ENCODE results near the gene SAP30BP. TPM values are rescaled to one million over a fixed set of nuclear protein-coding genes. Genes with fewer than 3 reads are reported as not detected.
A peak's percentile ranks its signal among the peaks of the same experiment; 100 is the strongest.

Gene SAP30BP
- total and polyA plus RNA-seq, 2 of the 13 experiments (the other 11 are each of a cell fraction or from before 2014, with no cell fraction given), result 67.7 to 99.4 TPM

DNA sequence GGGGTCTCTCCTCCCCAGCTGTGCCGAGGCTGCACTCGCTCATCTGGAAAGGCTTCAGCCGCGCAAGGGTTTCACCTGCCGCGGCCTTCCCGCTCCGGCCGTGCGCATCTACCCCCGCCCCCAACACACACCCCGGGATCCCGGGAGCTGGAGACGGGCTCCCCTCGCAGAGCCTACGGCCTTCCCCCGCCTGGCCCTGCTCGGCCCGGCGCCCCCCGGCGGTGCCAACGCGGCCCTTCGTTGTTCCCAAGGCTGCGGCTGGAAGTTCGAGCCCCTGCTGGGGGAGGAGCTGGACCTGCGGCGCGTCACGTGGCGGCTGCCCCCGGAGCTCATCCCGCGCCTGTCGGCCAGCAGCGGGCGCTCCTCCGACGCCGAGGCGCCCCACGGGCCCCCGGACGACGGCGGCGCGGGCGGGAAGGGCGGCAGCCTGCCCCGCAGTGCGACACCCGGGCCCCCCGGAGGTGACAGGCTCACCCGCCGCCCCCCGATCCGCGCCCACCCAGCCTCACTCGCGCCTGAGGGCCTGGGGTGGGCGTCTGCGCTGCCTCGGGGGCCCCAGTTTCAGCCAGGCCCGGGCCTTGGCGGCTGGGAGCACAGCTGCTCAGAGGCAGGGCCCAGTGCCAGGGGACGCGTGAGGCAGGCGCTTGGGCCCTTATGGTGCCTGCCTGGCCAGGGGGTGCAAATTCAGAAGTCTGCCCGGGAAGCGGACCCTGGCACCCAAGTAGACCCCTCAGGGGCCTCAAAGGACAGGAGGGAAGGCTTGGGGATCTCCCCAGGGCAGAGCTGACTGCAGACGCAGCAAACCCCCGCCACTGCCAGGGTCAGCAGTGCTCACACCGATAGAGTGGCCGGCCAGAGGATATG is 86.6 kb downstream of the SAP30BP start:
- DNase-seq (ENCODE audit: low spot score) (peak; percentile 67), ATAC-seq (peak; percentile 55), FAIRE-seq (no peak)
- Histone ChIP-seq H3K36me3 (replicated peaks in 1 of 2; ENCODE audit: control insufficient read depth in 1 of 2, insufficient read depth in 2 of 2, low read length in 2 of 2) (no peaks in the 10 kb centered on the region), H3K27me3 (ENCODE audit: control insufficient read depth in 1 of 2, insufficient read depth in 2 of 2, low read length in 2 of 2) (no peaks in the 10 kb centered on the region), H3K4me3 (replicated peaks in 1 of 3; ENCODE audit: insufficient read depth in 1 of 3, low read depth in 2 of 3, low read length in 3 of 3) (peak overlapping the region; percentile 29 to 69 (median 39); a peak in 5 of 6 replicates), H3K4me1 (ENCODE audit: insufficient read depth, low read length) (peaks cover 67% of the 10 kb centered on the region), H3K4me2 (ENCODE audit: low read depth, low read length) (peak overlapping the region; percentile 89), H3K9me3 (ENCODE audit: low read length) (no peaks in the 10 kb centered on the region), H3K9ac (ENCODE audit: insufficient read depth, low read depth, low read length) (peak overlapping the region; percentile 75), H2AFZ (ENCODE audit: low read length) (no peak overlapping the region), H4K20me1 (ENCODE audit: insufficient read depth, low read length) (no peaks in the 10 kb centered on the region), H3K27ac (ENCODE audit: extremely low read length, insufficient read depth, low read length) (peak overlapping the region; percentile 72), H3K79me2 (ENCODE audit: insufficient read depth, low read length) (no peaks in the 10 kb centered on the region)
- CTCF ChIA-PET (ENCODE audit: low intra/inter-chr PET ratio, low total read pairs), result interaction anchor here (1.3 to 2.8 kb wide), 5 partner anchors 11 to 153 kb away, joined by 3 to 12 read pairs (median 4); partner anchors contain the start of gene GALK1
- in situ Hi-C loops (cut with HindIII; ENCODE audit: extremely low pct_ligation_motif_present, low pct_unique_long_range_greater_than_20kb), result loop anchor here (5.0 to 10.0 kb wide), 2 partner anchors 76 to 139 kb away; no protein-coding TSS in a partner anchor
- 64% methylated on average over 7 of the region's 76 CpGs for WGBS (ENCODE audit: low lambda C conversion rate)
- BruUV-seq (replicated peaks), result TSS peak; percentile 85
- POLR2A ChIA-PET, result interaction anchor here (0.5 to 5.8 kb wide), 26 partner anchors 10 to 622 kb away, joined by 3 to 116 read pairs (median 8); partner anchors contain the start of genes GALK1, NT5C, RECQL5 and SAP30BP
- intact Hi-C loops (cut with micrococcal nuclease; ENCODE audit: unreplicated experiment), result loop anchor here (5.0 kb wide), 1 partner anchor 141 kb away; no protein-coding TSS in a partner anchor
- peak; percentile 98 for TF ChIP-seq IRX3 (CRISPR knock-in tag; IDR thresholded peaks at IDR 0.05; ENCODE audit: borderline replicate concordance, low read depth)
- TF ChIP-seq ZNF891 (CRISPR knock-in tag; IDR thresholded peaks at IDR 0.05), result peak; percentile 3
- TF ChIP-seq, protein P1, sequence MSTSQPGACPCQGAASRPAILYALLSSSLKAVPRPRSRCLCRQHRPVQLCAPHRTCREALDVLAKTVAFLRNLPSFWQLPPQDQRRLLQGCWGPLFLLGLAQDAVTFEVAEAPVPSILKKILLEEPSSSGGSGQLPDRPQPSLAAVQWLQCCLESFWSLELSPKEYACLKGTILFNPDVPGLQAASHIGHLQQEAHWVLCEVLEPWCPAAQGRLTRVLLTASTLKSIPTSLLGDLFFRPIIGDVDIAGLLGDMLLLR (CRISPR knock-in tag; IDR thresholded peaks at IDR 0.05), result peak; percentile 68; the same call in 1 of the 2 replicates
- no peak for TF ChIP-seq ATM (IDR thresholded peaks at IDR 0.05; ENCODE audit: borderline replicate concordance)
- TF ChIP-seq, protein P2, sequence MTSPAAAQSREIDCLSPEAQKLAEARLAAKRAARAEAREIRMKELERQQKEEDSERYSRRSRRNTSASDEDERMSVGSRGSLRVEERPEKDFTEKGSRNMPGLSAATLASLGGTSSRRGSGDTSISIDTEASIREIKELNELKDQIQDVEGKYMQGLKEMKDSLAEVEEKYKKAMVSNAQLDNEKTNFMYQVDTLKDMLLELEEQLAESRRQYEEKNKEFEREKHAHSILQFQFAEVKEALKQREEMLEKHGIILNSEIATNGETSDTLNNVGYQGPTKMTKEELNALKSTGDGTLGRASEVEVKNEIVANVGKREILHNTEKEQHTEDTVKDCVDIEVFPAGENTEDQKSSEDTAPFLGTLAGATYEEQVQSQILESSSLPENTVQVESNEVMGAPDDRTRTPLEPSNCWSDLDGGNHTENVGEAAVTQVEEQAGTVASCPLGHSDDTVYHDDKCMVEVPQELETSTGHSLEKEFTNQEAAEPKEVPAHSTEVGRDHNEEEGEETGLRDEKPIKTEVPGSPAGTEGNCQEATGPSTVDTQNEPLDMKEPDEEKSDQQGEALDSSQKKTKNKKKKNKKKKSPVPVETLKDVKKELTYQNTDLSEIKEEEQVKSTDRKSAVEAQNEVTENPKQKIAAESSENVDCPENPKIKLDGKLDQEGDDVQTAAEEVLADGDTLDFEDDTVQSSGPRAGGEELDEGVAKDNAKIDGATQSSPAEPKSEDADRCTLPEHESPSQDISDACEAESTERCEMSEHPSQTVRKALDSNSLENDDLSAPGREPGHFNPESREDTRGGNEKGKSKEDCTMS (CRISPR knock-in tag; conservative IDR thresholded peaks at IDR 0.05), result no peak
- peak; percentile 72 for TF ChIP-seq HNRNPK (IDR thresholded peaks at IDR 0.05; ENCODE audit: low read depth, low read length, poor library complexity, severe bottlenecking)
- no peak for TF ChIP-seq ZNF746 (CRISPR knock-in tag; IDR thresholded peaks at IDR 0.05)
- peak; percentile 96 for TF ChIP-seq CENPT (CRISPR knock-in tag; IDR thresholded peaks at IDR 0.05; ENCODE audit: low read depth)
- peak; percentile 89 for TF ChIP-seq DNMT1 (CRISPR knock-in tag; IDR thresholded peaks at IDR 0.05)
- peak; percentile 81; the same call in 1 of the 2 replicates for TF ChIP-seq ZNF713 (CRISPR knock-in tag; IDR thresholded peaks at IDR 0.05)
- TF ChIP-seq, protein P3, sequence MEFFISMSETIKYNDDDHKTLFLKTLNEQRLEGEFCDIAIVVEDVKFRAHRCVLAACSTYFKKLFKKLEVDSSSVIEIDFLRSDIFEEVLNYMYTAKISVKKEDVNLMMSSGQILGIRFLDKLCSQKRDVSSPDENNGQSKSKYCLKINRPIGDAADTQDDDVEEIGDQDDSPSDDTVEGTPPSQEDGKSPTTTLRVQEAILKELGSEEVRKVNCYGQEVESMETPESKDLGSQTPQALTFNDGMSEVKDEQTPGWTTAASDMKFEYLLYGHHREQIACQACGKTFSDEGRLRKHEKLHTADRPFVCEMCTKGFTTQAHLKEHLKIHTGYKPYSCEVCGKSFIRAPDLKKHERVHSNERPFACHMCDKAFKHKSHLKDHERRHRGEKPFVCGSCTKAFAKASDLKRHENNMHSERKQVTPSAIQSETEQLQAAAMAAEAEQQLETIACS (CRISPR knock-in tag; IDR thresholded peaks at IDR 0.05), result no peak
- no peak for TF ChIP-seq ZNF570 (CRISPR knock-in tag; IDR thresholded peaks at IDR 0.05; ENCODE audit: borderline replicate concordance)
- no peak for TF ChIP-seq KDM3A (CRISPR knock-in tag; IDR thresholded peaks at IDR 0.05; ENCODE audit: low read depth)
- TF ChIP-seq, protein P4, sequence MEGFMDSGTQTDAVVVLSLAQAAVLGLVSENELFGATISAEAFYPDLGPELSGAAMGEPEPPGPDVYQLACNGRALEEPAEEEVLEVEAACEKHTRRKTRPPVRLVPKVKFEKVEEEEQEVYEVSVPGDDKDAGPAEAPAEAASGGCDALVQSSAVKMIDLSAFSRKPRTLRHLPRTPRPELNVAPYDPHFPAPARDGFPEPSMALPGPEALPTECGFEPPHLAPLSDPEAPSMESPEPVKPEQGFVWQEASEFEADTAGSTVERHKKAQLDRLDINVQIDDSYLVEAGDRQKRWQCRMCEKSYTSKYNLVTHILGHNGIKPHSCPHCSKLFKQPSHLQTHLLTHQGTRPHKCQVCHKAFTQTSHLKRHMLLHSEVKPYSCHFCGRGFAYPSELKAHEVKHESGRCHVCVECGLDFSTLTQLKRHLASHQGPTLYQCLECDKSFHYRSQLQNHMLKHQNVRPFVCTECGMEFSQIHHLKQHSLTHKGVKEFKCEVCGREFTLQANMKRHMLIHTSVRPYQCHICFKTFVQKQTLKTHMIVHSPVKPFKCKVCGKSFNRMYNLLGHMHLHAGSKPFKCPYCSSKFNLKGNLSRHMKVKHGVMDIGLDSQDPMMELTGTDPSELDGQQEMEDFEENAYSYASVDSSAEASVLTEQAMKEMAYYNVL (CRISPR knock-in tag; IDR thresholded peaks at IDR 0.05; ENCODE audit: borderline replicate concordance), result peak; percentile 26; the same call in 1 of the 2 replicates
- no peak; the same call in 1 of the 2 replicates for TF ChIP-seq KAT7 (CRISPR knock-in tag; IDR thresholded peaks at IDR 0.05; ENCODE audit: borderline replicate concordance)
- no peak for TF ChIP-seq ZFP62 (CRISPR knock-in tag; IDR thresholded peaks at IDR 0.05)
